SH-SY5Y (cell line): ENCODE data around the gene SIRPA.

Experiments
- GATA2 ChIP-seq: IDR thresholded peaks from 2 replicates; pipeline ENCODE4 v1.6.1; 2011; ENCODE audit warnings: mild to moderate bottlenecking, low read depth, low read length
- GATA3 ChIP-seq: IDR thresholded peaks from 2 replicates; pipeline ENCODE4 v1.6.1; 2011; ENCODE audit warnings: low read depth, mild to moderate bottlenecking, low read length, moderate library complexity

SIRPA gene

GRCh38 chr20:1861347-1861976, 33.7 kb upstream of the SIRPA start:
- TF ChIP-seq GATA2, result no peak
- no peak for TF ChIP-seq GATA3

DNA sequence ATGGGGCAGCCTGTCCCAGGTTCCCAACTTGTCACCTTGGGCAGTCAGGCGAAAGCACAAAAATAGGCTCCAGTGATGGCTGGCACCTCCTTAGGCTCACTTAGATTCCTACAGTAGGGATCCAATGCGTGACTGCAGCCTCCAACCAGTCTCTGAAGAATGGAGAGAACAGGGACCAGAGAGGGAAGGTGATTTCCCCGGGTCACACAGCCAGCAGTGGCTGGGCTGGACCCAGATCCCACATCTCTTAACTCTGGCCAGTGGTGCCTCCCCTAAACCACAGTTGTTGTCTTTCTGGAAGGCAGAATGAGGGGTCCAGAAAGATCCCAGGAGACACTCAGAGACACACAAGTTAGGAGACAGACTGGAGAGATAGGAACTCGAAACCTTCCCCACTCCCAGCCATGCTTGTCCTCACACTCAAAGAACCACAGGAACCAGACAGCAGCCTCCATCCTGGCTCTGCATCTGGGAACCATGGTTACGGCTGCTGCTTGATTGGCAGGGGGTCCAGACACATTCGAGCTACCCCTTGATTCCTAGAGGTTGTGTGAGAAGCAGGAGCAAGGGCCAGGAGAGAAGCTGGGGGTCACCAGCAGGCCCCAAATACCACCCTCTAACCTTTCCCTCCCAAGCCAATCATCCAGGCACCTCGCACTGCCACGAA, 33.1 kb upstream of the SIRPA start:
- no peak for TF ChIP-seq GATA2
- no peak for TF ChIP-seq GATA3

- TF ChIP-seq GATA2, result no peak
- no peak for TF ChIP-seq GATA3
Measured at GRCh38 chr20:1862663-1863053, 32.5 kb upstream of the SIRPA start.

DNA sequence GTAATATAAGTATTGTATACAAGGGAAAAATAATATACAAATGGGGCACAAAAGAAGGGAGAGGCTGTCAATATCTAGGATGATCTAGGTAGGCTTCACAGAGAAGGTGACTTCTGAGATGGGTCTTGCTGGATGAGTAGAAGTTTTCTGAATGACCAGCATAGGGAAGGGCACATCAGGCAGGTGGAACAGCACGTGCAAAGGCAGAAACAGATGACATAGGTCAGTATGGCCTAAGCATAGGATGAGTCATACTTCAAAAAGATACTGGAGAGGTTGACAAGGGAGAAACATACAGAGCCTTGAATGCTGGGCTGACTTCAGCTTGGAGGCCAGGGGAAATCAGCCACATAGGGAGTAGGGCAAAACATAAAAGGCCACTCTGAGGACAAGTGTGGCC, 31.9 kb upstream of the SIRPA start:
- TF ChIP-seq GATA3, result no peak
- TF ChIP-seq GATA2, result no peak

- no peak for TF ChIP-seq GATA2
- TF ChIP-seq GATA3, result no peak
Measured at GRCh38 chr20:1866834-1867233, 28.4 kb upstream of the SIRPA start.

DNA sequence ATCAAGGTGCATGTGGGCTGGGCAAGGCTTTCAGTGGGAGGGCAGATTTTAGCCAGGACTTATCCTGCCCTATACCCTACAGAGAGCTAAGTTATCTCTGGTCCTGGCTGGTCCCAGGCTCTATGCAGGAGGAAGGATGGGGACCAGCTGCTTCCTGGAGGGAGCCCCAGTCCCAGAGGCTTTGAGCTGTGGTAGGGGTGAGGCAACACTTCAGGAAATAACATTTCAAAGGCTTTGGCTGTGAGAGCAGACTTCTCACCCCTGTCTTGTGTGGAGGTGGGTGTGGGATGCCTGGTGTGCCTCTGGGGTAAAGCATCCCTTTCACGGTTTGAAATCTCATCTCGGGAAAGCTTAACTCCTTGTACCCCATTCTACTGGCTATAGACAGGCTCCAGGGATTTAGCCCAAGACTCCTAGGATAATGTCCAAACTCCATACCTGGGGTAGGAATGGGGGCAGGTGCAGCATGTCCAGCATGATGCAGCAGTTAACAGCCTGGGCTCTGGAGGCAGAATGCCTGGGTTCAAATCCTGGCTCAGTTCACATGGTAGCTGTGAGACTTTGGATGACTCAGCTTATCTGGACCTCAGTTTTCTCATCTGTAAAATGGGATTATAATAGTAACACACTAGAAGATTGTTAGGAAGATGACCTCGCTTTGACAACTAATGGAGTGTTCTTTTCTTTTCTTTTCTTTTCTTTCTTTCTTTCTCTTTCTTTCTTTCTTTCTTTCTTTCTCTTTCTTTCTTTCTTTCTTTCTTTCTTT, 27.5 kb upstream of the SIRPA start:
- TF ChIP-seq GATA3 (no peak), GATA2 (no peak)

DNA sequence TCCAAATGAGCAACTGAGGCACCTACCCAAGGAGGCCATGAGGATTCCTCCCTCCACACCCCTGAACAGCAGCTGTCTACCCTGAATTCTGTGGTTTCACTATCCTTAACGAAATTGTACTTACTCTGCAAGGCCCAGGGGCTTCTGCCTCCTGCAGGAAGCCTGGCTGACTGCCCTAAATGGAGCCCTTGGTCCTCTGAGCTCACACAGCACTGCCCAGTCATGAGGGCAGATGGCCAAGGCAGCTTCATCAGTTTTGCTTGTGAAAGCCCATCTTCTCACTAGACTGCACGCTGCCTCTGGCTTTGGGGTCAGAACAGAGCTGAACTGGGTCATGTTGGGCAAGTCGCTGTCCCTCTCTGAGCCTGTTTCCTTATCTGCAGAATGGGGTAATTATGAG, 26.4 kb upstream of the SIRPA start:
- TF ChIP-seq GATA2 (no peak), GATA3 (no peak)

GRCh38 chr20:1870323-1870722, 24.9 kb upstream of the SIRPA start:
- TF ChIP-seq GATA2, result no peak
- no peak for TF ChIP-seq GATA3

- TF ChIP-seq GATA2 (no peak), GATA3 (no peak)
Measured at GRCh38 chr20:1870792-1871550, 24.2 kb upstream of the SIRPA start.

GRCh38 chr20:1871807-1872458, 23.3 kb upstream of the SIRPA start:
- TF ChIP-seq GATA3, result no peak
- no peak for TF ChIP-seq GATA2

DNA sequence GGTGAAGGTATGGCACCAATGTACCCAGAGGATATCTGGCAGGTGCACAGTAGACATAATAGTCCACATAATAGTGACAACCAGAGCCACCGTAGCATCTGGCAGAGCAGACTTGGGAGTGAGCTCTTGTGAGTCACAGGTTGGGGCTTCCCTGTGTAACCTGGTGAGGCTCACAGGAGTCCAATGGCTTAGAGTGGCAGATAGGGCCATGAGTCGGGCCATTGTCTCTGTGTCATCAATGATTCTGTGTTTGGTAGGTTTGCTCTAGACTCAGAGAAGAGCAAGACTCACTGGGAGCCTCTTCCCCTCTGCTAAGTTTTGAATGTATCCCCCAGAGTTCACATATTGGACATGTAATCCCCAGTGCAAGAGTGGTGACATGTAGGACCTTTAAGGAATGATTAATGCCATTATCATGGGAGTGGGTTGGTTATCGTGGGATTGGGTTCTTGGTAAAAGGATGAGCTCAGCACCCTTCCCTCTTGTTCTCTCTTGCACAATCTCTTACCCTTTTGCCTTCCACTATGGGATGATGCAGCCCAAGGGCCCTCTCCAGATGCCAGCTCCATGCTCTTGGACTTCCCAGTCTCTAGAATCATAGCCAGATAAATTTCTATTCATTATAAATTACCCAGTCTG, 22.6 kb upstream of the SIRPA start:
- TF ChIP-seq GATA2 (no peak), GATA3 (no peak)

- TF ChIP-seq GATA3 (no peak), GATA2 (no peak)
Measured at GRCh38 chr20:1874450-1875182, 20.6 kb upstream of the SIRPA start.

- TF ChIP-seq GATA3, result no peak
- no peak for TF ChIP-seq GATA2
Measured at GRCh38 chr20:1875183-1875554, 20.0 kb upstream of the SIRPA start.
